HFFc6 (cell line): ENCODE data around the gene KRT14. TPM values are rescaled to one million over a fixed set of nuclear protein-coding genes. Genes with fewer than 3 reads are reported as not detected.

Source experiments
- DNase-seq: peaks from one replicate; pipeline ENCODE4 v3.0.0-alpha.2; 2018
- H3K27ac Mint-ChIP-seq: 2 replicates; pipeline ENCODE4 v1.8.0; 2020; ENCODE audit warnings: mild to moderate bottlenecking, mixed read lengths
- H3K27me3 Mint-ChIP-seq: 2 replicates; pipeline ENCODE4 v1.8.0; 2021; ENCODE audit warnings: mild to moderate bottlenecking, moderate library complexity, mixed read lengths; ENCODE audit not compliant: insufficient read depth
- H3K36me3 Mint-ChIP-seq: 2 replicates; pipeline ENCODE4 v1.8.0; 2021; ENCODE audit warnings: low read depth, mixed read lengths
- H3K4me1 Mint-ChIP-seq: 2 replicates; pipeline ENCODE4 v1.8.0; 2020; ENCODE audit warnings: low read depth, mixed read lengths
- H3K4me3 Mint-ChIP-seq: 2 replicates; pipeline ENCODE4 v1.8.0; 2020; ENCODE audit warnings: mild to moderate bottlenecking, moderate library complexity, mixed read lengths
- H3K9me3 Mint-ChIP-seq: 2 replicates; pipeline ENCODE4 v1.8.0; 2020; ENCODE audit warnings: mild to moderate bottlenecking, mixed read lengths
- CTCF ChIP-seq: fragments of 200-600 bp; sonication (generic); IDR thresholded peaks from 2 replicates; pipeline ENCODE4 v1.5.0; 2021; ENCODE audit warnings: antibody characterized with exemption, mild to moderate bottlenecking
- total RNA-seq, 6 experiments: library from RNA; stranded (reverse); fragmentation: NEBNext Ultra II Directional; extraction: Animal tissue kit (Norgen Biotek cat#: 25700); gene quantifications; 2 replicates in 1 of 6; 3 replicates in 5 of 6; pipeline ENCODE4 v1.2.3, GENCODE V29; 2021

Gene KRT14
- total RNA-seq, 6 experiments from 2014 or later: 0.14 to 2.0 (median 1.5) TPM

DNA sequence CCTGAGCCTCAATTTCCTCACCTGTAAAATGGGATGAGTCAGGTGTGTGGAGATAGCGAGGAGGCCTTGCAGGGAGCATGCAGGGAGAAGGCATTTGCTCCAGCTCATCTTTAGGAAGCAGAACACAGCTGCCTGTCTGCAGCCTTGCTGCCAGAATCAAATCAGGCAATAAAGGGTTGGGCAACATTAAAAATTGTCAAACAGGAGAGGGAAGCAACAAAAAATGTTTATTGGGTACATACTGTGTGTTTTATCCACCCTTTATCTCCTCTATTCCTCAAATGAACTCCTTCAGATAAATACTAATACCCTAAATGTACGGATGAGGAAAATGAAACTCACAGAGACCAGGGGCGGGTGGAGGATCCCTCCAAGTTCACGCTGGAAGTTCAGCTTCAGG lies 13.6 kb upstream of the KRT14 start:
- no peaks in the 10 kb centered on the region for H3K36me3 Mint-ChIP-seq
- TF ChIP-seq CTCF: no peak

DNA sequence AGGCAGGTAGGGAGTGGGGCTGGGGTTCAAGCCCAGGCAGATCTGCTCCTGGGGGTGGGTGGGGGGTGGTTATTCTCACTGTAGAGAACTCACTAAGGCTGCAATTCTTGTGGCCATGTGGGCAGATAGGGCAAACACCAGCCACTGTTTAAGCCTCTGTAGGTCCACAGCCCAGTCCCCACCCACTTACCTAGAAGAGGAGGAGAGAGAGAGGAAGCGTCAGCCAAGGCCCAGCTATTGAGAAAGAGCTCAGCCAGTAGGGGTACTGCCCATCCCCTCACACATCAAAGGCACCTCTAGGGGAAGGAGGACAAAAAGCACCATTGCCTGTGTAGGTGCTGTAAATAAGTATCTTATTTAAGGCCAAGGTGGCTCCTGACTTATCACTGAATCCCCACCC lies 13.0 kb upstream of the KRT14 start:
- H3K36me3 Mint-ChIP-seq: no peaks in the 10 kb centered on the region
- no peak overlapping the region for H3K27ac Mint-ChIP-seq
- no peak overlapping the region for H3K4me3 Mint-ChIP-seq
- no peak for TF ChIP-seq CTCF
- no peak for DNase-seq
- peaks cover 29% of the 10 kb centered on the region for H3K27me3 Mint-ChIP-seq
- no peaks in the 10 kb centered on the region for H3K9me3 Mint-ChIP-seq
- no peaks in the 10 kb centered on the region for H3K4me1 Mint-ChIP-seq

More for the DNA sequence above, 13.6 kb upstream of the KRT14 start:
- Mint-ChIP-seq H3K4me1 (no peaks in the 10 kb centered on the region), H3K27ac (no peak overlapping the region), H3K27me3 (peaks cover 33% of the 10 kb centered on the region), H3K4me3 (no peak overlapping the region; the same call in 1 of the 2 replicates), H3K9me3 (no peaks in the 10 kb centered on the region)
- no peak for DNase-seq

DNA sequence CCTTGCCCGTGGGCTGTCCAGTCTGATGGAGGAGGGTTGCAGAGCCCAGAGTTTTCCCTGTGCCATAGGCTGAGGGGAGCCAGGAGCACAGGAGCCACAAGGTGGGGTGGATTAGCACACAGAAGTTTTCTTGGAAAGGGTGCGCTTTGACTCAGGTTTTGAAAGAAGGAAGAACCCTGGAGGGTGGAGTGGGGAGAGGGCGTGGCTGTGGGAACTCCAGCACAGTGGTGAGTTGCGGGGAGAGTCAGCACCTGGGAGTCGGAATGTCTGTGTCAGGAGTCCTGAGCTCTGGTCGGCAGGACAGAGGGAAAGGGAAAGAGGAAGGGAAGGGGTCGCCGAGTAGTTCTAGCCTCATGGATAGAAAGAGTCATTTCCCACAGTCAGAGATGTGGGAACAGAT lies 8.9 kb upstream of the KRT14 start:
- Mint-ChIP-seq H3K9me3 (no peaks in the 10 kb centered on the region), H3K27me3 (peaks cover 43% of the 10 kb centered on the region), H3K36me3 (no peaks in the 10 kb centered on the region), H3K4me1 (no peaks in the 10 kb centered on the region), H3K4me3 (no peak overlapping the region), H3K27ac (no peak overlapping the region)
- no peak for DNase-seq
- TF ChIP-seq CTCF: no peak

DNA sequence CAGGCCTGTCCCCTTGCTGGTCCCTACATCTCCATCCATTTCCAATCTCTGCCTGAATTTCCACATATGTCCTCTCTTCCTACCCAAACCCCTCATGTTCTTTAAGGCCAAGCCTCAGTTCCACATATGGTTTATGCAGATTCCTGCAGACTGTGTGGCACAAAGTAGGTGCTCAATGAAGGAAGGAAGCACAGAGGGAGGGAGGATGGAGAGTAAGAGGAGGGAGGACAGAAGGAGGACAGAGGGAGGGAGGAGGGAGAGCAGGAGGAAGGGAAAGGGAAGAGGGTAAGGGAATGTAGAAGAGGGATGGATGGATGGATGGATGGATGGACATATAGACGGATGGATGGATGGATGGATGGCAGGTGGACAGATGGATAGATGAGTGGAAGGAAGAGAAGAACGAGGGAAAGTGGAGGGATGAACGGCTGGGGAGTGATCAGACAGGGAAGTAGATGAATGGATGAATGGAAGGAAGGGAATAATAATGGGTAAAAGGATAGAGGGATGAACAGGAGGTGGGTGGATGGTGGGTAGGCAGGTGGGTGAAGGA lies 7.7 kb upstream of the KRT14 start:
- DNase-seq: no peak

DNA sequence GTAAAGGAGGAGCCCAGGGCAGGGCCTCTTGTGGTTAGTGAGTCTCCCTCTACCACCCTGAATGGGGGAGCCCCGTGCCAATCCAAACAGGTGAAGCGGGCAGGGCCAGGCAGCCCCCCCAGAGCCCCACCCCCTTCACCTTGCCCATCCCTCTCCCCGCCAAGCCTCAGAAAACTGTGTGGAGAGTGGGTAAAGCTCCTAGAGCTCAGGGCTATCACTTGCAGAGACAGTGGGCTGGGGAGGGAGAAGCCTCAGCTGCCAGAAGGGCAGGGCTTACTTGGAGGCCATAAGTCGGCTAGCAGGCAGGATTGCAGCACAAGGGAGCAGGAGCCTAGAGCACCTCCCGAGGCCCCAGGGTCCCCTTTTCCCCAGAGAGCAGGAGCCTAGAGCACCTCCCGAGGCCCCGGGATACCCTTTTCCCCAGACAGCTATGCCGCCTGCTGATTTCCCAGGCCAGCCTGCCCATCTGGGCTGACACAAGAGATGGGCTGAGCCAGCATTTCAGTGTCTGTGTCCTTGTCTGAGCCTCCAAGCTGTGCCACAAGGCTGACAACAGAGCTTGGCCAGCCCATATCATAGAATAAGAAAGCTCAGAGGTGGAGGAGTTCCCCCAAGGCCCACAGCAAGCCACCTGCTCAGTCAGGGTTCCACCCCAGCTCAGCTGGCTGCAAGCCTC lies 6.7 kb upstream of the KRT14 start:
- Mint-ChIP-seq H3K27me3 (peaks cover 52% of the 10 kb centered on the region), H3K36me3 (no peaks in the 10 kb centered on the region), H3K4me3 (no peak overlapping the region), H3K9me3 (no peaks in the 10 kb centered on the region), H3K27ac (no peak overlapping the region), H3K4me1 (peaks cover 4% of the 10 kb centered on the region)
- no peak for DNase-seq
- TF ChIP-seq CTCF: no peak

More for the DNA sequence above, 7.7 kb upstream of the KRT14 start:
- no peak for TF ChIP-seq CTCF
- Mint-ChIP-seq H3K4me3 (no peak overlapping the region), H3K9me3 (no peaks in the 10 kb centered on the region), H3K4me1 (no peaks in the 10 kb centered on the region), H3K27ac (no peak overlapping the region), H3K27me3 (peaks cover 49% of the 10 kb centered on the region), H3K36me3 (no peaks in the 10 kb centered on the region)
